GM18517 (cell line): ENCODE results near the gene FABP3.

Source experiments
- ATAC-seq: cut with Tn5 transposase; IDR thresholded peaks from one replicate; pipeline ENCODE4 v1.9.1; 2021; ENCODE audit warnings: mild to moderate bottlenecking, moderate library complexity; ENCODE audit not compliant: unreplicated experiment

The FABP3 gene

GRCh38 chr1:31373056-31373896, at the start of gene FABP3:
FABP3 (minus strand) TSS chr1:31373076; CDS start chr1:31373014, 62 bp downstream.
- ATAC-seq: no peak

GRCh38 chr1:31421371-31422040, 48.6 kb upstream of the FABP3 start:
- ATAC-seq: no peak

GRCh38 chr1:31420716-31421115, 47.8 kb upstream of the FABP3 start:
- ATAC-seq: no peak

- no peak for ATAC-seq
Measured at GRCh38 chr1:31418626-31419323, 45.9 kb upstream of the FABP3 start.

GRCh38 chr1:31417148-31417547, 44.3 kb upstream of the FABP3 start:
- ATAC-seq: no peak

- ATAC-seq: no peak
Measured at GRCh38 chr1:31416101-31416736, 43.3 kb upstream of the FABP3 start.

- ATAC-seq: no peak
Measured at GRCh38 chr1:31415658-31416057, 42.8 kb upstream of the FABP3 start.

GRCh38 chr1:31414980-31415370, 42.1 kb upstream of the FABP3 start:
- ATAC-seq: no peak

- ATAC-seq: no peak
Measured at GRCh38 chr1:31413405-31414001, 40.6 kb upstream of the FABP3 start.

GRCh38 chr1:31412732-31413404, 40.0 kb upstream of the FABP3 start, which contains the start of gene SERINC2:
SERINC2 (plus strand) TSS chr1:31413213; CDS start chr1:31413266, 53 bp downstream.
- no peak for ATAC-seq

- ATAC-seq: no peak
Measured at GRCh38 chr1:31412205-31412604, 39.3 kb upstream of the FABP3 start.

GRCh38 chr1:31410871-31411270, 38.0 kb upstream of the FABP3 start:
- ATAC-seq: no peak

- no peak for ATAC-seq
Measured at GRCh38 chr1:31409946-31410858, 37.3 kb upstream of the FABP3 start.

GRCh38 chr1:31408788-31409318, 36.0 kb upstream of the FABP3 start:
- no peak for ATAC-seq

- no peak for ATAC-seq
Measured at GRCh38 chr1:31407029-31407626, 34.3 kb upstream of the FABP3 start.

GRCh38 chr1:31405578-31406245, 32.8 kb upstream of the FABP3 start:
- no peak for ATAC-seq

- ATAC-seq: no peak
Measured at GRCh38 chr1:31401241-31401640, 28.4 kb upstream of the FABP3 start.

GRCh38 chr1:31400393-31400792, 27.5 kb upstream of the FABP3 start:
- no peak for ATAC-seq
